Sigmoid colon (tissue), 4 donors: ENCODE data around the gene PRKAG3.

Experiments used
- CTCF ChIP-seq, 4 experiments: fragments of 450-650 bp in 3 of 4; fragments of 200-600 bp in 1 of 4; IDR thresholded peaks; one replicate each; pipeline ENCODE4 v1.5.1; 2016 to 2019; ENCODE audit warnings: antibody characterized with exemption in 4 of 4, mild to moderate bottlenecking in 3 of 4, moderate library complexity in 2 of 4
- EP300 ChIP-seq, 4 donors: sonication (generic); formaldehyde crosslinking; IDR thresholded peaks; one replicate each; pipeline ENCODE4 v1.6.1; 2017; ENCODE audit warnings: antibody characterized with exemption in 4 of 4
- POLR2A ChIP-seq, 2 donors: fragments of 450-650 bp; IDR thresholded peaks; one replicate each; pipeline ENCODE4 v1.6.1; 2016; ENCODE audit warnings: antibody characterized with exemption in 2 of 2, mild to moderate bottlenecking in 2 of 2, moderate library complexity in 2 of 2
- POLR2AphosphoS5 ChIP-seq, 4 donors: sonication (generic); formaldehyde crosslinking; IDR thresholded peaks; one replicate each; pipeline ENCODE4 v1.6.1; 2017; ENCODE audit warnings: antibody characterized with exemption in 4 of 4

GRCh38 chr2:218816561-218817011 lies 15.0 kb downstream of the PRKAG3 start:
- no peak for TF ChIP-seq CTCF (IDR thresholded peaks at IDR 0.05)
- no peak for TF ChIP-seq EP300 (IDR thresholded peaks at IDR 0.05)
- TF ChIP-seq POLR2AphosphoS5 (IDR thresholded peaks at IDR 0.05) = no peak
- TF ChIP-seq POLR2A (IDR thresholded peaks at IDR 0.05) = no peak
